NT2/D1 (cell line): ENCODE results near the gene PEAK1.

Experiments used
- SUZ12 ChIP-seq: IDR thresholded peaks from 2 replicates; pipeline ENCODE4 v1.6.1; 2011; ENCODE audit not compliant: insufficient read length, insufficient read depth; ENCODE audit errors: extremely low read depth
- YY1 ChIP-seq: IDR thresholded peaks from 2 replicates; pipeline ENCODE4 v1.6.1; 2011; ENCODE audit not compliant: insufficient read length, insufficient read depth

GRCh38 chr15:77135181-77135580, 284.7 kb downstream of the PEAK1 start:
- TF ChIP-seq YY1 (no peak), SUZ12 (no peak)
